ENCODE data around the gene SLC4A11.

SLC4A11 gene

GRCh38 chr20:3177746-3178485, 61.1 kb downstream of the SLC4A11 start:
- TF ChIP-seq CTCF (IDR thresholded peaks at IDR 0.05; ENCODE audit: borderline replicate concordance, insufficient read depth, low read depth, low read length): no peak
- no peak overlapping the region for H3K4me3 ChIP-seq (ENCODE audit: low read depth, low read length)

Data from GM12875 (cell line).